ENCODE measurements around the gene PTCD1.
"Not testable (repeated sequence)": the region's sequence is repeated elsewhere in the genome, so short reads cannot be mapped to it uniquely, and the experiment has no call there.

Gene PTCD1

GRCh38 chr7:99383203-99383602, 55.4 kb downstream of the PTCD1 start:
- DNase-seq: no peak
- TF ChIP-seq POLR2A (IDR thresholded peaks at IDR 0.05; ENCODE audit: low read length): no peak
- TF ChIP-seq GATA1 (IDR thresholded peaks at IDR 0.05; ENCODE audit: low read depth, low read length): no peak

GRCh38 chr7:99381664-99382075, 56.9 kb downstream of the PTCD1 start:
- no peak for TF ChIP-seq GATA1 (IDR thresholded peaks at IDR 0.05; ENCODE audit: low read depth, low read length)
- no peak for TF ChIP-seq POLR2A (IDR thresholded peaks at IDR 0.05; ENCODE audit: low read length)
- DNase-seq: no peak

- no peak for TF ChIP-seq GATA1 (IDR thresholded peaks at IDR 0.05; ENCODE audit: low read depth, low read length)
- TF ChIP-seq POLR2A (IDR thresholded peaks at IDR 0.05; ENCODE audit: low read length): no peak
- no peak for DNase-seq
These were observed 57.6 kb downstream of the PTCD1 start for GRCh38 chr7:99380823-99381663.

- TF ChIP-seq POLR2A (IDR thresholded peaks at IDR 0.05; ENCODE audit: low read length): peak; percentile 53
- no peak for TF ChIP-seq GATA1 (IDR thresholded peaks at IDR 0.05; ENCODE audit: low read depth, low read length)
- peak; percentile 69 to 71 for DNase-seq
These were observed 58.4 kb downstream of the PTCD1 start for GRCh38 chr7:99380032-99380822.

- DNase-seq: not testable (repeated sequence)
These were observed 58.9 kb downstream of the PTCD1 start for GRCh38 chr7:99379693-99380031.

GRCh38 chr7:99379043-99379577, 59.5 kb downstream of the PTCD1 start:
- DNase-seq: peak; percentile 57 to 63

GRCh38 chr7:99375070-99375807, 63.4 kb downstream of the PTCD1 start:
- peak; percentile 76 to 84 for DNase-seq
- TF ChIP-seq POLR2A (IDR thresholded peaks at IDR 0.05; ENCODE audit: low read length): no peak

More at GRCh38 chr7:99379043-99379577, 59.5 kb downstream of the PTCD1 start:
- no peak for TF ChIP-seq GATA1 (IDR thresholded peaks at IDR 0.05; ENCODE audit: low read depth, low read length)
- TF ChIP-seq POLR2A (IDR thresholded peaks at IDR 0.05; ENCODE audit: low read length): no peak

GRCh38 chr7:99374111-99375064, 64.2 kb downstream of the PTCD1 start, which contains the start of gene ARPC1B:
TSS of gene ARPC1B (plus strand) at chr7:99374730. CDS start at chr7:99385715, 10,985 bp downstream.
- peak; percentile 32 for TF ChIP-seq POLR2A (IDR thresholded peaks at IDR 0.05; ENCODE audit: low read length)
- TF ChIP-seq GATA1 (IDR thresholded peaks at IDR 0.05; ENCODE audit: low read depth, low read length): no peak
- DNase-seq: peak; percentile 74 to 76

GRCh38 chr7:99373091-99374066, 65.2 kb downstream of the PTCD1 start:
- no peak for TF ChIP-seq POLR2A (IDR thresholded peaks at IDR 0.05; ENCODE audit: low read length)
- TF ChIP-seq GATA1 (IDR thresholded peaks at IDR 0.05; ENCODE audit: low read depth, low read length): no peak
- DNase-seq: no peak

- DNase-seq: no peak
- TF ChIP-seq GATA1 (IDR thresholded peaks at IDR 0.05; ENCODE audit: low read depth, low read length): no peak
- no peak for TF ChIP-seq POLR2A (IDR thresholded peaks at IDR 0.05; ENCODE audit: low read length)
These were observed 66.1 kb downstream of the PTCD1 start for GRCh38 chr7:99372275-99373090.

GRCh38 chr7:99371376-99371920, 67.2 kb downstream of the PTCD1 start:
- no peak for TF ChIP-seq POLR2A (IDR thresholded peaks at IDR 0.05; ENCODE audit: low read length)
- TF ChIP-seq GATA1 (IDR thresholded peaks at IDR 0.05; ENCODE audit: low read depth, low read length): no peak
- DNase-seq: no peak

Measured in erythroblast (primary cell).